Calu3 (cell line): ENCODE measurements around the gene LMAN2. TPM values are rescaled to one million over a fixed set of nuclear protein-coding genes. Genes with fewer than 3 reads are reported as not detected.
"Not testable (repeated sequence)": the region's sequence is repeated elsewhere in the genome, so short reads cannot be mapped to it uniquely, and the experiment has no call there.

ENCODE experiments used
- BruUV-seq: library from RNA; stranded (reverse); fragments of 400-500 nt; replicated peaks from 2 replicates; lab custom pipeline; 2021; lab: Mats Ljungman, UMichigan
- CTCF ChIA-PET: fragments of 300-600 bp; sonication (Branson Sonifier 250); formaldehyde crosslinking; loops from one replicate; lab custom pipeline; 2022; ENCODE audit warnings: antibody characterized with exemption; lab: Charles Lee
- DNase-seq: peaks from one replicate; pipeline ENCODE4 v3.0.0; 2022
- H3K27ac Mint-ChIP-seq: one replicate; pipeline ENCODE4 v1.8.0; 2022; ENCODE audit warnings: mixed read lengths; ENCODE audit not compliant: unreplicated experiment
- H3K27me3 Mint-ChIP-seq: one replicate; pipeline ENCODE4 v1.8.0; 2022; ENCODE audit warnings: mixed read lengths; ENCODE audit not compliant: unreplicated experiment
- H3K36me3 Mint-ChIP-seq: one replicate; pipeline ENCODE4 v1.8.0; 2022; ENCODE audit warnings: mild to moderate bottlenecking, moderate library complexity, mixed read lengths; ENCODE audit not compliant: insufficient read depth, unreplicated experiment
- H3K4me1 Mint-ChIP-seq: one replicate; pipeline ENCODE4 v1.8.0; 2022; ENCODE audit warnings: mild to moderate bottlenecking, low read depth, mixed read lengths; ENCODE audit not compliant: unreplicated experiment
- H3K4me3 Mint-ChIP-seq: one replicate; pipeline ENCODE4 v1.8.0; 2022; ENCODE audit warnings: mild to moderate bottlenecking, low read depth, moderate library complexity, mixed read lengths; ENCODE audit not compliant: unreplicated experiment
- H3K9me3 Mint-ChIP-seq: one replicate; pipeline ENCODE4 v1.8.0; 2022; ENCODE audit warnings: low read depth, mixed read lengths; ENCODE audit not compliant: unreplicated experiment
- intact Hi-C: fragments of 100-400 bp; cut with micrococcal nuclease; formaldehyde crosslinking; loops from one replicate; pipeline ENCODE4 v1.10.0; 2022; ENCODE audit not compliant: unreplicated experiment
- total RNA-seq: library from RNA; stranded (reverse); gene quantifications from 2 replicates; pipeline ENCODE4 v1.2.3, GENCODE V29; 2022
- TF ChIP-seq, protein P1 (sequence below): fragments of 200-600 bp; IDR thresholded peaks from one replicate; pipeline ENCODE4 v1.8.0; 2022; ENCODE audit warnings: antibody characterized with exemption; ENCODE audit not compliant: unreplicated experiment

The LMAN2 gene
- total RNA-seq, 1 experiment from 2014 or later = 278 TPM

DNA sequence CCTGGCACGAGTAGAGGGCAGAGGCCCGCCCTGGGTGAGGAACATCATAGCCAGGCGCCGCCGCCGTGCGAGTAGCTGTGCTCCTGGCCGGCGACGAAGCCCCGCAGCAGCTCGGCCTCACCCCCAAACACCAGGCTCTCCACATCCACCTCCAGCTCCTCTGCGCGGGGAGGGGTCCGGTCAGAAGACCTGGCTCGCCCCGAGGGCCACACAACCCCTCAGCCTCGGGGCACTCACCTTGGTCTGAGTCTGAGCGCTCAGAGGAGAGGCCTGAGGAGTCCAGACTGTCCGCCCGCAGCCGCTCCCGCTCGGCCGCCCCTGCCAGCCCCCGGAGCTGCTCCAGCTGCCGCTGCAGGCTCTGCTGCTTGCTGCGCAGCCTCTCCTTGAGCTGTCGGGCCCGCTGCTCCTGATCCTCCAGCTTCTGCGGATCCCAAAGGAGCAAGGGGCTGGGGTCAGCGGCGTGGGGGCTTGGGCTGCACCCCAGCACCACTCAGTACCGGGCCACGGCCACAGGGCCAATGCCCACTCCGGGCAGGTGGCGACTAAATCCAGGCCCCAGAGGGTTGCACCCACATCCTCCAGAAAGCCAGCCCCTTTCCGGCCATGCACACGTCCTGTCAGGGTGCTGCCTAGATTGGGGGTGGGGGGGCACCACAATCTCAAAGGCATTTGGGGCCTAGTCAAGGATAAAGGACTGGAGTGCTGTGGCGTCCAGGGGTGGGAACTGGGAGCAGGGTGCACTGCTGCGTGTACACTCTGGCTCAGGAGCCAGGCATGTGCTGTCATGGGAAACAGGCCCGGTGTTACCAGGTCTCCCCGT lies 43.7 kb downstream of the LMAN2 start:
- DNase-seq = no peak
- peaks cover 95% of the 10 kb centered on the region for H3K36me3 Mint-ChIP-seq
- peaks cover 50% of the 10 kb centered on the region for H3K4me1 Mint-ChIP-seq
- CTCF ChIA-PET = interaction anchor here (1.0 kb wide), 1 partner anchor 11 kb away, joined by 4 read pairs; no protein-coding TSS in a partner anchor
- H3K27ac Mint-ChIP-seq = no peak overlapping the region
- intact Hi-C loops = no loop called here
- H3K27me3 Mint-ChIP-seq = no peaks in the 10 kb centered on the region
- no TSS peak for BruUV-seq
- TF ChIP-seq, protein P1, sequence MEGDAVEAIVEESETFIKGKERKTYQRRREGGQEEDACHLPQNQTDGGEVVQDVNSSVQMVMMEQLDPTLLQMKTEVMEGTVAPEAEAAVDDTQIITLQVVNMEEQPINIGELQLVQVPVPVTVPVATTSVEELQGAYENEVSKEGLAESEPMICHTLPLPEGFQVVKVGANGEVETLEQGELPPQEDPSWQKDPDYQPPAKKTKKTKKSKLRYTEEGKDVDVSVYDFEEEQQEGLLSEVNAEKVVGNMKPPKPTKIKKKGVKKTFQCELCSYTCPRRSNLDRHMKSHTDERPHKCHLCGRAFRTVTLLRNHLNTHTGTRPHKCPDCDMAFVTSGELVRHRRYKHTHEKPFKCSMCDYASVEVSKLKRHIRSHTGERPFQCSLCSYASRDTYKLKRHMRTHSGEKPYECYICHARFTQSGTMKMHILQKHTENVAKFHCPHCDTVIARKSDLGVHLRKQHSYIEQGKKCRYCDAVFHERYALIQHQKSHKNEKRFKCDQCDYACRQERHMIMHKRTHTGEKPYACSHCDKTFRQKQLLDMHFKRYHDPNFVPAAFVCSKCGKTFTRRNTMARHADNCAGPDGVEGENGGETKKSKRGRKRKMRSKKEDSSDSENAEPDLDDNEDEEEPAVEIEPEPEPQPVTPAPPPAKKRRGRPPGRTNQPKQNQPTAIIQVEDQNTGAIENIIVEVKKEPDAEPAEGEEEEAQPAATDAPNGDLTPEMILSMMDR = no peak
- no peak overlapping the region for H3K4me3 Mint-ChIP-seq
- no peaks in the 10 kb centered on the region for H3K9me3 Mint-ChIP-seq

DNA sequence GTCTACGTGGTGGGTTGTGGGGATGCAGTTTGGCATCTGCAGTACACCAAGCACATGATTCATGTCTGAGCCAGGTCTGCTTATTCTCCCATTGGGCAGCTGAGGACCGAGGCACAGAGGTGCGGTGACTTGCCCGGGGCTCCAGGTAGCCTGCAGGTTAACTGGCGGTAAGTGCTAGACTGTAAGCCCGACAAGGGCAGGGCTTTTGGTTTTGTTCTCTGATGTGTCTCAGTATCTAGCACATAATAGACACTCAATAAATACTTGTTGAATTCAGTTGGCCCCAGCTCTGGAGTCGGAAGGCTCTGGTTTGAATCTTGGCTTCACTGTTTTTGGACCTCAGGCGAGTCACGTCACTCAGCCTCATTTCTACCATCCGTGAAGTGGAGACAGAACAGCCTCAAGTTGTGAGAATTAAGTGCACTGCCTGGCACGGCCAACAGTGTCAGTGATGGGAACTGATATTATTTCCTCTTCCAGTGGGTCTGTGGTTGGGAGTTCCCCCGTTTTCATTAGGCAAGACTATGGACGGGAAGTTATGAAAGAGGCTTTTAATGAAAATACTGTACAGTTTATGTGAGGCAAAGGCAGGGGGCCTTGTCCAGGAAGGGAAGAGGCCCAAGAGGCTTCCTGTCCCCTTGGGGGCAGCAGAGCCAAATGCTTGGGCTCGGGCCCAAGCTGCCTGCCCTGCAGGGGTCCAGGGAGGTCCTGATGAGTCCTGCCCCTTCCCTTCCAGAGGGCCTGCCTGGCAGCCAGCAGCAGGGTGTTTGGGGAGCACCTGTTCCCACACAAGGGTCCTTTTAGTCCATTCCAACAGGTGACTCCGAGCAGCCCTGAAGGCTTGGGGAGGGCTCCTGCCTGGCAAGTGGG lies 44.6 kb downstream of the LMAN2 start:
- CTCF ChIA-PET = interaction anchor here (0.6 to 1.0 kb wide), 2 partner anchors 10 to 883 kb away, joined by 3 to 4 read pairs; no protein-coding TSS in a partner anchor
- H3K27ac Mint-ChIP-seq = peak overlapping the region; percentile 39
- intact Hi-C loops = no loop called here
- no peak overlapping the region for H3K4me3 Mint-ChIP-seq
- no TSS peak for BruUV-seq
- no peak for DNase-seq
- H3K4me1 Mint-ChIP-seq = peaks cover 55% of the 10 kb centered on the region
- H3K9me3 Mint-ChIP-seq = no peaks in the 10 kb centered on the region
- peaks cover 95% of the 10 kb centered on the region for H3K36me3 Mint-ChIP-seq
- TF ChIP-seq, protein P1 = no peak
- no peaks in the 10 kb centered on the region for H3K27me3 Mint-ChIP-seq

DNA sequence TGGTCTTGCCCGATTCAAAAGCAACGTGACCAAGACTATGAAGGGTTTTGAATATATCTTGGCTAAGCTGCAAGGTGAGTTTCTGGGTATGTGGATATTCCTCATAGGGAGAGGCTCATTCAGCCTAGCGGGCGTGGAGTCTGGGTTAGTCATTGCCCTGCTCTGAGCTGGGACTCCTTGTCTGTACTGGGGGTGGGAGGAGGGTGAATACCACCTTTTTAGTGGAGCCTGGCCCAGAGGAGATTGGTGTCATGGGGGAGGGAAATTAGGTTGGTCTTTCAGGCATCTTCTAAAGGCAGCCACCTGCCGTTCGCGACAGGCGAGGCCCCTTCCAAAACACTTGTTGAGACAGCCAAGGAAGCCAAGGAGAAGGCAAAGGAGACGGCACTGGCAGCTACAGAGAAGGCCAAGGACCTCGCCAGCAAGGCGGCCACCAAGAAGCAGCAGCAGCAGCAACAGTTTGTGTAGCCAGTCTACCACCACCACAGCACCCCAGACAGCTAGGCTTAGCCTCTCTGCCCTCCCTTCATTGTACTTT lies 45.3 kb downstream of the LMAN2 start:
- intact Hi-C loops, H3K27me3 Mint-ChIP-seq, H3K9me3 Mint-ChIP-seq, BruUV-seq, DNase-seq: not testable (repeated sequence)
- Mint-ChIP-seq H3K27ac (peak overlapping the region; percentile 89), H3K4me1 (peaks cover 62% of the 10 kb centered on the region), H3K4me3 (peak overlapping the region; percentile 94), H3K36me3 (peaks cover 95% of the 10 kb centered on the region)
- CTCF ChIA-PET = interaction anchor here (0.6 kb wide), 1 partner anchor 882 kb away, joined by 3 read pairs; no protein-coding TSS in a partner anchor

DNA sequence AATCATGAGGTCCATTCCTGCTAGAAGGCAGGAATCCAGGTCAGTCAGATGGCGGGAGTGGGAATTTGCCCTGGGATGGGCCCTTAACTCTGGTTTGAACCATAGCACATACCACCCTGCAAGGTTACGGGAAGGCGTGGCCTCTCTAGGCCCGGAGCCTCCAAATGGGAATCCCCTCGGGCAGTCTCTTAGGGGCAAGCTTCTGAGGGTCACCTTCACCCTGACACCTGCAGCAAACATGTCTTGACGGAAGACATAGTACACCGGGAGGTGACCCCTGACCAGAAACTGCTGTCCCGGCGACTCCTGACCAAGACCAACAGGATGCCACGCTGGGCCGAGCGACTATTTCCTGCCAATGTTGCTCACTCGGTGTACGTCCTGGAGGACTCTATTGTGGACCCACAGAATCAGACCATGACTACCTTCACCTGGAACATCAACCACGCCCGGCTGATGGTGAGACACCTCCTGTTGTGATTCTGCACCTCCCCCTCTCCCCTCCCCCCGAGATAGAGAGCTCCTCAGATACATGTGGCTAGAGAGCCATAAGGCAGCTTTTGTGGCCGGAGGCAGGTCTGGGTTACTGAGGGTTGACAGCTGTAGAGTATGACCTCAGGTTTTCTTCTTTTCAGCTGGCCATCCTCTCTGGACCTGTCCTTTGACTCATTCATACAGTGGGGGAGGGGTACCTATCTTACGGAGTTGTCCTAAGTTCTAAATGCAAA lies 46.9 kb downstream of the LMAN2 start:
- intact Hi-C loops = loop anchor here (5.0 kb wide), 1 partner anchor 192 kb away; no protein-coding TSS in a partner anchor
- H3K27me3 Mint-ChIP-seq = no peaks in the 10 kb centered on the region

More for the DNA sequence above, 46.9 kb downstream of the LMAN2 start:
- Mint-ChIP-seq H3K27ac (peak overlapping the region; percentile 89), H3K36me3 (peaks cover 85% of the 10 kb centered on the region), H3K9me3 (no peaks in the 10 kb centered on the region), H3K4me1 (peaks cover 66% of the 10 kb centered on the region), H3K4me3 (peak overlapping the region; percentile 94)
- BruUV-seq = no TSS peak
- CTCF ChIA-PET = no interaction called here
- TF ChIP-seq, protein P1 = no peak
- no peak for DNase-seq
